Colonic mucosa (tissue), 4 donors: Measurements from ENCODE around the gene TOR4A. TPM values are rescaled to one million over a fixed set of nuclear protein-coding genes. Genes with fewer than 3 reads are reported as not detected.
A peak's percentile ranks its signal among the peaks of the same experiment; 100 is the strongest.

Source experiments
- DNase-seq: peaks from one replicate; pipeline ENCODE4 v3.0.0-alpha.2; 2020
- H3K27ac ChIP-seq: fragments of 200-600 bp; one replicate; pipeline ENCODE4 v1.8.0; 2021
- H3K27me3 ChIP-seq: fragments of 200-600 bp; one replicate; pipeline ENCODE4 v1.8.0; 2021
- H3K36me3 ChIP-seq: fragments of 200-600 bp; one replicate; pipeline ENCODE4 v1.8.0; 2021
- H3K4me1 ChIP-seq: fragments of 200-600 bp; one replicate; pipeline ENCODE4 v1.8.0; 2021; ENCODE audit warnings: mild to moderate bottlenecking
- H3K4me3 ChIP-seq: fragments of 200-600 bp; one replicate; pipeline ENCODE4 v1.8.0; 2021
- H3K9ac ChIP-seq, 2 donors: one replicate each; pipeline ENCODE4 v1.7.0; 2013; ENCODE audit warnings: control low read depth in 2 of 2, low read depth in 2 of 2, low read length in 2 of 2
- H3K9me3 ChIP-seq: fragments of 200-600 bp; one replicate; pipeline ENCODE4 v1.8.0; 2021
- CTCF ChIP-seq: fragments of 200-600 bp; IDR thresholded peaks from one replicate; pipeline ENCODE4 v1.8.0; 2022; ENCODE audit warnings: antibody characterized with exemption, mild to moderate bottlenecking
- intact Hi-C: fragments of 100-400 bp; cut with DNase I; formaldehyde crosslinking; loops from one replicate; pipeline ENCODE4 v1.14.1; 2022
- total RNA-seq, 2 donors: library from RNA; stranded (reverse); fragmentation: NEBNext Ultra II Directional in 1 of 2; extraction: Animal tissue kit (Norgen Biotek cat#: 25700) in 1 of 2; gene quantifications; one replicate each; pipeline ENCODE4 v1.2.1, GENCODE V29; 2021
- donor health status: healthy.
- donor health status: DM: no; HTN: no; CAD: no.
- donor health status: DM: no; HTN: no; CAD: no.

TOR4A gene
- total RNA-seq, 2 donors from 2014 or later, result 57.1 to 63.9 TPM

- intact Hi-C loops, result no loop called here
- peak overlapping the region; percentile 98 for H3K27ac ChIP-seq
- peak; percentile 51 for DNase-seq
- no peak for TF ChIP-seq CTCF
- H3K9me3 ChIP-seq, result no peaks in the 10 kb centered on the region
- H3K9ac ChIP-seq, result peak overlapping the region; percentile 64 to 96
- peak overlapping the region; percentile 25 for H3K4me3 ChIP-seq
- peaks cover 46% of the 10 kb centered on the region for H3K4me1 ChIP-seq
- H3K27me3 ChIP-seq, result no peaks in the 10 kb centered on the region
- H3K36me3 ChIP-seq, result no peaks in the 10 kb centered on the region
These were observed 29.3 kb downstream of the TOR4A start for GRCh38 chr9:137306850-137307254.

GRCh38 chr9:137307255-137308056 is 29.9 kb downstream of the TOR4A start:
- H3K36me3 ChIP-seq, result no peaks in the 10 kb centered on the region
- H3K4me3 ChIP-seq, result peak overlapping the region; percentile 25
- H3K27ac ChIP-seq, result peak overlapping the region; percentile 98
- intact Hi-C loops, result no loop called here
- H3K4me1 ChIP-seq, result peaks cover 46% of the 10 kb centered on the region
- peak overlapping the region; percentile 64 to 96 for H3K9ac ChIP-seq
- no peak for TF ChIP-seq CTCF
- no peaks in the 10 kb centered on the region for H3K27me3 ChIP-seq
- no peaks in the 10 kb centered on the region for H3K9me3 ChIP-seq
- DNase-seq, result peak; percentile 88

- Histone ChIP-seq H3K36me3 (no peaks in the 10 kb centered on the region), H3K9me3 (no peaks in the 10 kb centered on the region), H3K4me1 (peaks cover 46% of the 10 kb centered on the region), H3K27ac (no peak overlapping the region), H3K4me3 (no peak overlapping the region), H3K27me3 (no peaks in the 10 kb centered on the region), H3K9ac (peak overlapping the region in 1 of 2 donors; percentile 46)
- intact Hi-C loops, result no loop called here
- DNase-seq, result no peak
- no peak for TF ChIP-seq CTCF
These were observed 30.6 kb downstream of the TOR4A start for GRCh38 chr9:137308057-137308619.

- Histone ChIP-seq H3K27me3 (no peaks in the 10 kb centered on the region), H3K9ac (peak overlapping the region in 1 of 2 donors; percentile 19), H3K4me3 (no peak overlapping the region), H3K27ac (no peak overlapping the region), H3K9me3 (no peaks in the 10 kb centered on the region), H3K4me1 (peaks cover 32% of the 10 kb centered on the region), H3K36me3 (no peaks in the 10 kb centered on the region)
- no peak for DNase-seq
- TF ChIP-seq CTCF, result no peak
- intact Hi-C loops, result no loop called here
These were observed 32.1 kb downstream of the TOR4A start for GRCh38 chr9:137309368-137310188.
